HEK293 (cell line): ENCODE data around the gene FOXP3.

Experiments
- CTCF ChIA-PET: fragments of 350-600 bp; formaldehyde crosslinking; extraction: SDS; loops from one replicate; lab custom pipeline; 2021; ENCODE audit warnings: antibody characterized with exemption; lab: Yijun Ruan, JAX
- POLR2A ChIA-PET: fragments of 300-600 bp; formaldehyde crosslinking; extraction: SDS; loops from one replicate; lab custom pipeline; 2020; ENCODE audit warnings: antibody characterized with exemption, inconsistent platforms; lab: Yijun Ruan, JAX
- H3K27ac ChIP-seq: fragments of 200-500 bp; sonication (Bioruptor generic); 2 replicates; pipeline ENCODE4 v1.5.1; 2014; ENCODE audit warnings: low read depth, low read length, control low read depth, inconsistent platforms; ENCODE audit errors: extremely low read depth
- H3K36me3 ChIP-seq, 2 experiments: fragments of 200-500 bp in 1 of 2; sonication (Bioruptor generic) in 1 of 2; 1 replicate in 1 of 2; 2 replicates in 1 of 2; pipeline ENCODE4 v1.5.1; 2014 to 2017; ENCODE audit warnings: inconsistent platforms in 2 of 2, low read length in 2 of 2; ENCODE audit not compliant: control insufficient read depth in 2 of 2, insufficient read depth in 1 of 2
- H3K4me1 ChIP-seq: fragments of 200-500 bp; sonication (Bioruptor generic); 2 replicates; pipeline ENCODE4 v1.5.1; 2014; ENCODE audit warnings: mild to moderate bottlenecking, low read length, inconsistent platforms; ENCODE audit not compliant: control insufficient read depth, insufficient read depth
- H3K4me3 ChIP-seq: 2 replicates; pipeline ENCODE4 v1.5.1; 2011; ENCODE audit warnings: low read depth, mild to moderate bottlenecking, control low read depth, low read length, moderate library complexity
- H3K9me3 ChIP-seq: fragments of 200-500 bp; sonication (Bioruptor generic); 2 replicates; pipeline ENCODE4 v1.5.1; 2014; ENCODE audit warnings: low read depth, low read length, inconsistent platforms; ENCODE audit not compliant: control insufficient read depth, insufficient read depth
- BCL11A ChIP-seq: fragments of 450-650 bp; formaldehyde crosslinking; IDR thresholded peaks from 2 replicates; pipeline ENCODE4 v1.5.1; 2016; ENCODE audit warnings: low read depth, missing biosample characterization, missing genetic modification characterization
- EGR2 ChIP-seq: fragments of 450-650 bp; formaldehyde crosslinking; IDR thresholded peaks from 2 replicates; pipeline ENCODE4 v1.5.1; 2016; ENCODE audit warnings: low read depth, missing biosample characterization, missing genetic modification characterization
- HOXA7 ChIP-seq: sonication (generic); formaldehyde crosslinking; IDR thresholded peaks from 2 replicates; pipeline ENCODE4 v1.8.1; 2022; ENCODE audit warnings: missing genetic modification reagents, borderline replicate concordance
- HOXD13 ChIP-seq: sonication (generic); formaldehyde crosslinking; IDR thresholded peaks from 2 replicates; pipeline ENCODE4 v1.8.0; 2022; ENCODE audit warnings: missing genetic modification reagents, borderline replicate concordance
- REPIN1 ChIP-seq: fragments of 450-650 bp; formaldehyde crosslinking; IDR thresholded peaks from 2 replicates; pipeline ENCODE4 v1.5.1; 2017; ENCODE audit warnings: missing biosample characterization, missing genetic modification characterization, low read depth
- ZNF37A ChIP-seq: fragments of 450-650 bp; IDR thresholded peaks from 2 replicates; pipeline ENCODE4 v1.5.1; 2018; ENCODE audit warnings: missing biosample characterization, missing genetic modification characterization
- ZNF501 ChIP-seq: fragments of 450-650 bp; formaldehyde crosslinking; IDR thresholded peaks from 2 replicates; pipeline ENCODE4 v1.5.1; 2016; ENCODE audit warnings: missing biosample characterization, missing genetic modification characterization
- ZNF510 ChIP-seq: fragments of 450-650 bp; formaldehyde crosslinking; IDR thresholded peaks from 2 replicates; pipeline ENCODE4 v1.5.1; 2018; ENCODE audit warnings: mild to moderate bottlenecking, missing genetic modification characterization, missing biosample characterization; ENCODE audit not compliant: insufficient replicate concordance
- ZNF621 ChIP-seq: fragments of 450-650 bp; formaldehyde crosslinking; IDR thresholded peaks from 2 replicates; pipeline ENCODE4 v1.5.1; 2017; ENCODE audit warnings: missing biosample characterization, missing genetic modification characterization
- ZNF701 ChIP-seq: fragments of 450-650 bp; formaldehyde crosslinking; IDR thresholded peaks from 2 replicates; pipeline ENCODE4 v1.5.1; 2016; ENCODE audit warnings: missing biosample characterization, missing genetic modification characterization
- ZNF777 ChIP-seq: fragments of 450-650 bp; formaldehyde crosslinking; IDR thresholded peaks from 2 replicates; pipeline ENCODE4 v1.5.1; 2017; ENCODE audit warnings: missing biosample characterization, missing genetic modification characterization, borderline replicate concordance
- ZNF792 ChIP-seq: fragments of 450-650 bp; formaldehyde crosslinking; IDR thresholded peaks from 2 replicates; pipeline ENCODE4 v1.5.1; 2016; ENCODE audit warnings: missing biosample characterization, missing genetic modification characterization
- TF ChIP-seq, protein P1 (sequence below): fragments of 450-650 bp; formaldehyde crosslinking; IDR thresholded peaks from 2 replicates; pipeline ENCODE4 v1.5.1; 2016; ENCODE audit warnings: missing biosample characterization, missing genetic modification characterization, borderline replicate concordance
- TF ChIP-seq, protein P2 (sequence below): fragments of 450-650 bp; formaldehyde crosslinking; IDR thresholded peaks from 2 replicates; pipeline ENCODE4 v1.5.1; 2016; ENCODE audit warnings: missing biosample characterization, missing genetic modification characterization
- TF ChIP-seq, protein P3 (sequence below): fragments of 450-650 bp; formaldehyde crosslinking; IDR thresholded peaks from 2 replicates; pipeline ENCODE4 v1.5.1; 2016; ENCODE audit warnings: missing biosample characterization, missing genetic modification characterization
- TF ChIP-seq, protein P4 (sequence below): fragments of 450-650 bp; formaldehyde crosslinking; IDR thresholded peaks from 2 replicates; pipeline ENCODE4 v1.5.1; 2016; ENCODE audit warnings: missing biosample characterization, missing genetic modification characterization
- TF ChIP-seq, protein P5 (sequence below): sonication (generic); formaldehyde crosslinking; IDR thresholded peaks from 2 replicates; pipeline ENCODE4 v1.8.1; 2022; ENCODE audit warnings: mild to moderate bottlenecking, moderate library complexity, missing genetic modification reagents
- TF ChIP-seq, protein P6 (sequence below): fragments of 450-650 bp; IDR thresholded peaks from 2 replicates; pipeline ENCODE4 v1.5.1; 2018; ENCODE audit warnings: missing biosample characterization, mild to moderate bottlenecking, missing genetic modification characterization

The FOXP3 gene

DNA sequence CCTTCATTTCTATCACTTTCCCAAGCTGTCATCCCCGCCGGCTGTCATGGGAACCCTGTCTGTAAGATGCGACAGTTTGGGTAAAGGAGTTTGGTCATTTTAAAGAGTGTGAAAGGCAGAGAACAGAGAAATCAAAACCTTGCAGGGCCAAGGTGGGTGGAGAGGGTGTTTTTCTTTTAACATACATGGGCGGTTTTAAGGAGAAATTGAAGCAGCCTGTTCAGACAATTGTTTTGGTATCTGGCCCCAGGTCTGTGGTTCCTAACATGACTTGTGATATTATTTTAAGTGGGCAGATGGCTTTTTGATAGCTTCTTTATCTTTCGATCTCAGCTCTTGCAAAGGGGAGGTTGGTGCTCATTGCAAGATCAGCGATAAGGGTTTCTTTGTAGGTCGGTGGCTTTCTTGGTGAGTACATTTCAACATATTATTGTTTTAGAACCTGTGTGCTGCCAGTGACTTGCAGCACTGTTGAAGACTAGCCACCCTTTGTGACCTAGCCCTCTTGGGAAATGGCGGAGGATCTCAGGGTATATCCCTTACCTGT is 8.7 kb upstream of the FOXP3 start:
- POLR2A ChIA-PET: interaction anchor here (0.7 kb wide), 1 partner anchor 1437 kb away, joined by 3 read pairs; no protein-coding TSS in a partner anchor
- H3K27ac ChIP-seq: no peak overlapping the region
- CTCF ChIA-PET: no interaction called here
- peaks cover 0 to 3% of the 10 kb centered on the region in 2 experiments; a peak in 1 of 3 replicates for H3K36me3 ChIP-seq
- H3K4me1 ChIP-seq: no peaks in the 10 kb centered on the region; the same call in 1 of the 2 replicates
- 0 out of 2 replicates have a peak, but pooled peaks have one; percentile 10 for TF ChIP-seq EGR2 (tag by site-specific recombination)
- no peak for TF ChIP-seq ZNF701 (tag by site-specific recombination)
- TF ChIP-seq, all 188 proteins: peak for 1
- no peak overlapping the region for H3K4me3 ChIP-seq
- no peaks in the 10 kb centered on the region for H3K9me3 ChIP-seq

DNA sequence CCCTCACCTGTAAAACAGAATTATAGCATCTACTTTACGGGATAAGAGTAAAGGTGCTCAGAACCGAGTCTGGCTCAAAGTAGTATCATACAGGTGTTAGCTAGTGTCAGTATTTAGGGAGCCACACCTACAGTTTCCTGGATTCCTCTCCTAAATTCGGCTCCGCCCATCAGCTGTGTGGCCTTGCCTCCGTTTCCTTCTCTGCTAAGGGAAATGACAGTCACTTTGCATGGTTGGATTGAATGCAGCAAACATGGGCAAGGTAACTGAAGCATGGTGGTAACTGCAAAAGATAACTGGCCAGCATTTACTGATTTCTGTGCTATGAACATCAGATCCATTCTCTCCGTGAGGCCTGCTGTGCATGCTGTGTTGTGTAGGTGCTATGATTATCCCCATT is 7.9 kb upstream of the FOXP3 start:
- no peaks in the 10 kb centered on the region; the same call in 1 of the 2 replicates for H3K4me1 ChIP-seq
- POLR2A ChIA-PET: interaction anchor here (0.7 kb wide), 2 partner anchors 479 to 813 kb away, joined by 3 to 4 read pairs; no protein-coding TSS in a partner anchor
- CTCF ChIA-PET: no interaction called here
- peaks cover 0 to 3% of the 10 kb centered on the region in 2 experiments; a peak in 1 of 3 replicates for H3K36me3 ChIP-seq
- TF ChIP-seq ZNF510: no peak
- TF ChIP-seq, protein P1, sequence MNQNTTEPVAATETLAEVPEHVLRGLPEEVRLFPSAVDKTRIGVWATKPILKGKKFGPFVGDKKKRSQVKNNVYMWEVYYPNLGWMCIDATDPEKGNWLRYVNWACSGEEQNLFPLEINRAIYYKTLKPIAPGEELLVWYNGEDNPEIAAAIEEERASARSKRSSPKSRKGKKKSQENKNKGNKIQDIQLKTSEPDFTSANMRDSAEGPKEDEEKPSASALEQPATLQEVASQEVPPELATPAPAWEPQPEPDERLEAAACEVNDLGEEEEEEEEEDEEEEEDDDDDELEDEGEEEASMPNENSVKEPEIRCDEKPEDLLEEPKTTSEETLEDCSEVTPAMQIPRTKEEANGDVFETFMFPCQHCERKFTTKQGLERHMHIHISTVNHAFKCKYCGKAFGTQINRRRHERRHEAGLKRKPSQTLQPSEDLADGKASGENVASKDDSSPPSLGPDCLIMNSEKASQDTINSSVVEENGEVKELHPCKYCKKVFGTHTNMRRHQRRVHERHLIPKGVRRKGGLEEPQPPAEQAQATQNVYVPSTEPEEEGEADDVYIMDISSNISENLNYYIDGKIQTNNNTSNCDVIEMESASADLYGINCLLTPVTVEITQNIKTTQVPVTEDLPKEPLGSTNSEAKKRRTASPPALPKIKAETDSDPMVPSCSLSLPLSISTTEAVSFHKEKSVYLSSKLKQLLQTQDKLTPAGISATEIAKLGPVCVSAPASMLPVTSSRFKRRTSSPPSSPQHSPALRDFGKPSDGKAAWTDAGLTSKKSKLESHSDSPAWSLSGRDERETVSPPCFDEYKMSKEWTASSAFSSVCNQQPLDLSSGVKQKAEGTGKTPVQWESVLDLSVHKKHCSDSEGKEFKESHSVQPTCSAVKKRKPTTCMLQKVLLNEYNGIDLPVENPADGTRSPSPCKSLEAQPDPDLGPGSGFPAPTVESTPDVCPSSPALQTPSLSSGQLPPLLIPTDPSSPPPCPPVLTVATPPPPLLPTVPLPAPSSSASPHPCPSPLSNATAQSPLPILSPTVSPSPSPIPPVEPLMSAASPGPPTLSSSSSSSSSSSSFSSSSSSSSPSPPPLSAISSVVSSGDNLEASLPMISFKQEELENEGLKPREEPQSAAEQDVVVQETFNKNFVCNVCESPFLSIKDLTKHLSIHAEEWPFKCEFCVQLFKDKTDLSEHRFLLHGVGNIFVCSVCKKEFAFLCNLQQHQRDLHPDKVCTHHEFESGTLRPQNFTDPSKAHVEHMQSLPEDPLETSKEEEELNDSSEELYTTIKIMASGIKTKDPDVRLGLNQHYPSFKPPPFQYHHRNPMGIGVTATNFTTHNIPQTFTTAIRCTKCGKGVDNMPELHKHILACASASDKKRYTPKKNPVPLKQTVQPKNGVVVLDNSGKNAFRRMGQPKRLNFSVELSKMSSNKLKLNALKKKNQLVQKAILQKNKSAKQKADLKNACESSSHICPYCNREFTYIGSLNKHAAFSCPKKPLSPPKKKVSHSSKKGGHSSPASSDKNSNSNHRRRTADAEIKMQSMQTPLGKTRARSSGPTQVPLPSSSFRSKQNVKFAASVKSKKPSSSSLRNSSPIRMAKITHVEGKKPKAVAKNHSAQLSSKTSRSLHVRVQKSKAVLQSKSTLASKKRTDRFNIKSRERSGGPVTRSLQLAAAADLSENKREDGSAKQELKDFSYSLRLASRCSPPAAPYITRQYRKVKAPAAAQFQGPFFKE (tag by site-specific recombination): no peak
- TF ChIP-seq ZNF792 (tag by site-specific recombination): no peak
- TF ChIP-seq ZNF621: no peak
- TF ChIP-seq ZNF37A (tag by site-specific recombination): no peak
- TF ChIP-seq, protein P2, sequence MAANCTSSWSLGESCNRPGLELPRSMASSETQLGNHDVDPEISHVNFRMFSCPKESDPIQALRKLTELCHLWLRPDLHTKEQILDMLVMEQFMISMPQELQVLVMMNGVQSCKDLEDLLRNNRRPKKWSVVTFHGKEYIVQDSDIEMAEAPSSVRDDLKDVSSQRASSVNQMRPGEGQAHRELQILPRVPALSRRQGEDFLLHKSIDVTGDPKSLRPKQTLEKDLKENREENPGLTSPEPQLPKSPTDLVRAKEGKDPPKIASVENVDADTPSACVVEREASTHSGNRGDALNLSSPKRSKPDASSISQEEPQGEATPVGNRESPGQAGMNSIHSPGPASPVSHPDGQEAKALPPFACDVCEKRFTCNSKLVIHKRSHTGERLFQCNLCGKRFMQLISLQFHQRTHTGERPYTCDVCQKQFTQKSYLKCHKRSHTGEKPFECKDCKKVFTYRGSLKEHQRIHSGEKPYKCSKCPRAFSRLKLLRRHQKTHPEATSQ (tag by site-specific recombination): no peak
- TF ChIP-seq ZNF777 (tag by site-specific recombination): no peak
- TF ChIP-seq, protein P3, sequence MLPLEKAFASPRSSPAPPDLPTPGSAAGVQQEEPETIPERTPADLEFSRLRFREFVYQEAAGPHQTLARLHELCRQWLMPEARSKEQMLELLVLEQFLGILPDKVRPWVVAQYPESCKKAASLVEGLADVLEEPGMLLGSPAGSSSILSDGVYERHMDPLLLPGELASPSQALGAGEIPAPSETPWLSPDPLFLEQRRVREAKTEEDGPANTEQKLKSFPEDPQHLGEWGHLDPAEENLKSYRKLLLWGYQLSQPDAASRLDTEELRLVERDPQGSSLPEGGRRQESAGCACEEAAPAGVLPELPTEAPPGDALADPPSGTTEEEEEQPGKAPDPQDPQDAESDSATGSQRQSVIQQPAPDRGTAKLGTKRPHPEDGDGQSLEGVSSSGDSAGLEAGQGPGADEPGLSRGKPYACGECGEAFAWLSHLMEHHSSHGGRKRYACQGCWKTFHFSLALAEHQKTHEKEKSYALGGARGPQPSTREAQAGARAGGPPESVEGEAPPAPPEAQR (tag by site-specific recombination): no peak
- no peak for TF ChIP-seq ZNF501 (tag by site-specific recombination)
- TF ChIP-seq, protein P4, sequence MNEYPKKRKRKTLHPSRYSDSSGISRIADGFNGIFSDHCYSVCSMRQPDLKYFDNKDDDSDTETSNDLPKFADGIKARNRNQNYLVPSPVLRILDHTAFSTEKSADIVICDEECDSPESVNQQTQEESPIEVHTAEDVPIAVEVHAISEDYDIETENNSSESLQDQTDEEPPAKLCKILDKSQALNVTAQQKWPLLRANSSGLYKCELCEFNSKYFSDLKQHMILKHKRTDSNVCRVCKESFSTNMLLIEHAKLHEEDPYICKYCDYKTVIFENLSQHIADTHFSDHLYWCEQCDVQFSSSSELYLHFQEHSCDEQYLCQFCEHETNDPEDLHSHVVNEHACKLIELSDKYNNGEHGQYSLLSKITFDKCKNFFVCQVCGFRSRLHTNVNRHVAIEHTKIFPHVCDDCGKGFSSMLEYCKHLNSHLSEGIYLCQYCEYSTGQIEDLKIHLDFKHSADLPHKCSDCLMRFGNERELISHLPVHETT: no peak
- no peak for TF ChIP-seq BCL11A (tag by site-specific recombination)
- TF ChIP-seq HOXA7 (CRISPR knock-in tag): no peak
- TF ChIP-seq HOXD13 (CRISPR knock-in tag): no peak
- TF ChIP-seq, protein P5, sequence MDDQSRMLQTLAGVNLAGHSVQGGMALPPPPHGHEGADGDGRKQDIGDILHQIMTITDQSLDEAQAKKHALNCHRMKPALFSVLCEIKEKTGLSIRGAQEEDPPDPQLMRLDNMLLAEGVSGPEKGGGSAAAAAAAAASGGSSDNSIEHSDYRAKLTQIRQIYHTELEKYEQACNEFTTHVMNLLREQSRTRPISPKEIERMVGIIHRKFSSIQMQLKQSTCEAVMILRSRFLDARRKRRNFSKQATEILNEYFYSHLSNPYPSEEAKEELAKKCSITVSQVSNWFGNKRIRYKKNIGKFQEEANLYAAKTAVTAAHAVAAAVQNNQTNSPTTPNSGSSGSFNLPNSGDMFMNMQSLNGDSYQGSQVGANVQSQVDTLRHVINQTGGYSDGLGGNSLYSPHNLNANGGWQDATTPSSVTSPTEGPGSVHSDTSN (CRISPR knock-in tag): no peak
- no peak for TF ChIP-seq REPIN1 (tag by site-specific recombination)
- TF ChIP-seq, protein P6, sequence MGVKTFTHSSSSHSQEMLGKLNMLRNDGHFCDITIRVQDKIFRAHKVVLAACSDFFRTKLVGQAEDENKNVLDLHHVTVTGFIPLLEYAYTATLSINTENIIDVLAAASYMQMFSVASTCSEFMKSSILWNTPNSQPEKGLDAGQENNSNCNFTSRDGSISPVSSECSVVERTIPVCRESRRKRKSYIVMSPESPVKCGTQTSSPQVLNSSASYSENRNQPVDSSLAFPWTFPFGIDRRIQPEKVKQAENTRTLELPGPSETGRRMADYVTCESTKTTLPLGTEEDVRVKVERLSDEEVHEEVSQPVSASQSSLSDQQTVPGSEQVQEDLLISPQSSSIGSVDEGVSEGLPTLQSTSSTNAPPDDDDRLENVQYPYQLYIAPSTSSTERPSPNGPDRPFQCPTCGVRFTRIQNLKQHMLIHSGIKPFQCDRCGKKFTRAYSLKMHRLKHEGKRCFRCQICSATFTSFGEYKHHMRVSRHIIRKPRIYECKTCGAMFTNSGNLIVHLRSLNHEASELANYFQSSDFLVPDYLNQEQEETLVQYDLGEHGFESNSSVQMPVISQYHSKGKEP (tag by site-specific recombination): no peak
- H3K9me3 ChIP-seq: no peaks in the 10 kb centered on the region
- no peak overlapping the region for H3K27ac ChIP-seq
- no peak overlapping the region for H3K4me3 ChIP-seq
